ENCODE data around the gene ZNF780B. TPM values are rescaled to one million over a fixed set of nuclear protein-coding genes. Genes with fewer than 3 reads are reported as not detected.

The ZNF780B gene
- total RNA-seq, 1 donor from 2014 or later, result 27.5 TPM

GRCh38 chr19:40081411-40081810 lies 25.4 kb upstream of the ZNF780B start:
- ATAC-seq (peak; percentile 48), DNase-seq (no peak)
- H3K4me1 ChIP-seq, result no peaks in the 10 kb centered on the region
- TF ChIP-seq, protein P1, sequence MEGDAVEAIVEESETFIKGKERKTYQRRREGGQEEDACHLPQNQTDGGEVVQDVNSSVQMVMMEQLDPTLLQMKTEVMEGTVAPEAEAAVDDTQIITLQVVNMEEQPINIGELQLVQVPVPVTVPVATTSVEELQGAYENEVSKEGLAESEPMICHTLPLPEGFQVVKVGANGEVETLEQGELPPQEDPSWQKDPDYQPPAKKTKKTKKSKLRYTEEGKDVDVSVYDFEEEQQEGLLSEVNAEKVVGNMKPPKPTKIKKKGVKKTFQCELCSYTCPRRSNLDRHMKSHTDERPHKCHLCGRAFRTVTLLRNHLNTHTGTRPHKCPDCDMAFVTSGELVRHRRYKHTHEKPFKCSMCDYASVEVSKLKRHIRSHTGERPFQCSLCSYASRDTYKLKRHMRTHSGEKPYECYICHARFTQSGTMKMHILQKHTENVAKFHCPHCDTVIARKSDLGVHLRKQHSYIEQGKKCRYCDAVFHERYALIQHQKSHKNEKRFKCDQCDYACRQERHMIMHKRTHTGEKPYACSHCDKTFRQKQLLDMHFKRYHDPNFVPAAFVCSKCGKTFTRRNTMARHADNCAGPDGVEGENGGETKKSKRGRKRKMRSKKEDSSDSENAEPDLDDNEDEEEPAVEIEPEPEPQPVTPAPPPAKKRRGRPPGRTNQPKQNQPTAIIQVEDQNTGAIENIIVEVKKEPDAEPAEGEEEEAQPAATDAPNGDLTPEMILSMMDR (IDR thresholded peaks at IDR 0.05), result no peak
- H3K36me3 ChIP-seq, result peaks cover 55% of the 10 kb centered on the region
- intact Hi-C loops (cut with DNase I), result no loop called here
- H3K9me3 ChIP-seq, result no peaks in the 10 kb centered on the region
- no peak overlapping the region for H3K27ac ChIP-seq
- no peaks in the 10 kb centered on the region for H3K27me3 ChIP-seq
- H3K4me3 ChIP-seq, result no peak overlapping the region

GRCh38 chr19:40080289-40080688 lies 24.3 kb upstream of the ZNF780B start:
- no peaks in the 10 kb centered on the region for H3K27me3 ChIP-seq
- H3K9me3 ChIP-seq, result peaks cover 4% of the 10 kb centered on the region
- ATAC-seq (no peak), DNase-seq (no peak)
- TF ChIP-seq, protein P1 (IDR thresholded peaks at IDR 0.05), result no peak
- no peak overlapping the region for H3K4me3 ChIP-seq
- H3K27ac ChIP-seq, result no peak overlapping the region
- H3K4me1 ChIP-seq, result no peaks in the 10 kb centered on the region
- H3K36me3 ChIP-seq, result peaks cover 66% of the 10 kb centered on the region
- intact Hi-C loops (cut with DNase I), result no loop called here

GRCh38 chr19:40078377-40078776 lies 22.3 kb upstream of the ZNF780B start:
- H3K36me3 ChIP-seq, result peaks cover 65% of the 10 kb centered on the region
- no peak for DNase-seq
- H3K4me1 ChIP-seq, result no peaks in the 10 kb centered on the region
- H3K27ac ChIP-seq, result no peak overlapping the region
- peaks cover 12% of the 10 kb centered on the region for H3K9me3 ChIP-seq
- ATAC-seq, result no peak
- no peaks in the 10 kb centered on the region for H3K27me3 ChIP-seq
- H3K4me3 ChIP-seq, result no peak overlapping the region
- intact Hi-C loops (cut with DNase I), result no loop called here
- TF ChIP-seq, protein P1 (IDR thresholded peaks at IDR 0.05), result no peak

DNA sequence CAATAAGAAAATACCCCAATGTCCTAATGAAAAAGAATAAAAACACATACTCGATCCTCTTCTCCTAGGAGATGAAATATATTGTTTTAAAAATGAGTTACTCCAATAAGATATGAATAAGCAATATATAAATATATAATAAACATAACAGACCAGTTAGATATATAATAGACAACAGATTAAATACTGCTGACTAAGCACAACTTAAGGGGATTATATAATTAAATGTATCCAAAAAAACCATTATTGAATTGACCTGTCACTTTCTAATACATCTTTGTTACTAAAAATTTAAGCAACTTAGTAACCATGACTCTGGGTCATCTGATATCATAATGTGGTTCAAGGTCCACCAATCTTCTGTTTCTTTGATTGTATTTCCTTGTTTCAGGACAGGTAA lies 14.0 kb upstream of the ZNF780B start:
- H3K4me1 ChIP-seq, result no peaks in the 10 kb centered on the region
- TF ChIP-seq, protein P1 (IDR thresholded peaks at IDR 0.05), result no peak
- no peak overlapping the region for H3K4me3 ChIP-seq
- intact Hi-C loops (cut with DNase I), result no loop called here
- H3K36me3 ChIP-seq, result peaks cover 9% of the 10 kb centered on the region
- DNase-seq (no peak), ATAC-seq (no peak)
- no peak overlapping the region for H3K27ac ChIP-seq
- peaks cover 7% of the 10 kb centered on the region for H3K9me3 ChIP-seq
- no peaks in the 10 kb centered on the region for H3K27me3 ChIP-seq

DNA sequence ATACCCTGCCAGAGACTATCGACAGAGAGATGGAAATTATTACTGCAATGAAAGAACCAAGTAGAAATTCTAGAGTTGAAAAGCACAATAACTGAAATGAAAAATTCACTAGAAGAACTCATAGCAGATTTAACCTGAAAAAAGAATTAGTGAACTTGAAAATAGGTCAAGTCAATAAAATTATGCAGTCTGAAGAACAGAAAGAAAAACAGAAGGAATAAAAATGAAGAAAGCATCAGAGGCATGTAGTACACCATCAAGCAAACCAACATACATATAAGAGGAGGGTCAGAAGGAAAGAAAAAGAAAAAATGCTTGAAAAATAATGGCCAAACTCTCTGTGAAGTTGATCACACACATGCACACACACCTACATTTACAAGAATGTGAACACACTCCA lies 3.6 kb upstream of the ZNF780B start:
- Histone ChIP-seq H3K4me1 (no peaks in the 10 kb centered on the region), H3K36me3 (no peaks in the 10 kb centered on the region), H3K9me3 (peaks cover 14% of the 10 kb centered on the region), H3K27me3 (no peaks in the 10 kb centered on the region), H3K27ac (no peak overlapping the region), H3K4me3 (no peak overlapping the region)
- DNase-seq (no peak), ATAC-seq (no peak)
- TF ChIP-seq, protein P1 (IDR thresholded peaks at IDR 0.05), result no peak
- intact Hi-C loops (cut with DNase I), result no loop called here

DNA sequence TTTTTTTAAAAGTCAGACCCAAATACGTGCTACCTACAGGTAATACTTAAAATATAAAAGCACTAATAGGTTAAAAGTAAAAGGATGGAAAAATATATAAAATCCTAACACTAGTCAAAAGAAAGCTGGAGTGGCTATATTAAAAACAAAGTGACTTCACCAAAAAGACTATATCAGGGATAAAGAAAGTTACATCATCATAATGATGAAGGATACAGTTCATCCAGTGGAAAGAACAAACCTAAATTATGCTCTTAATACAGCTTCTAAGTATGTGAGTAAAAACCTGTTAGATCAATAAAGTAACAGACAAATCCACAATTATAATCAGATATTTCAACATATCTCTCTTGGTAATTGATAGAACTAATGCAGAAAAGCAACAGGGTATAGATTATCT lies 1.1 kb upstream of the ZNF780B start:
- Histone ChIP-seq H3K9me3 (peaks cover 14% of the 10 kb centered on the region), H3K4me3 (no peak overlapping the region), H3K27ac (no peak overlapping the region), H3K4me1 (no peaks in the 10 kb centered on the region), H3K36me3 (no peaks in the 10 kb centered on the region), H3K27me3 (no peaks in the 10 kb centered on the region)
- DNase-seq (no peak), ATAC-seq (no peak)
- intact Hi-C loops (cut with DNase I), result no loop called here
- TF ChIP-seq, protein P1 (IDR thresholded peaks at IDR 0.05), result no peak

All from upper lobe of right lung (tissue), 1 donor.